ENCODE data around the gene RAB3A.

GRCh38 chr19:18251587-18252369 lies 47.9 kb upstream of the RAB3A start:
- TF ChIP-seq POLR2AphosphoS5 (IDR thresholded peaks at IDR 0.05; ENCODE audit: low read depth, low read length), result no peak
- TF ChIP-seq TAF1 (IDR thresholded peaks at IDR 0.05; ENCODE audit: borderline replicate concordance, insufficient read depth, low read length), result no peak
- TF ChIP-seq, protein P1, sequence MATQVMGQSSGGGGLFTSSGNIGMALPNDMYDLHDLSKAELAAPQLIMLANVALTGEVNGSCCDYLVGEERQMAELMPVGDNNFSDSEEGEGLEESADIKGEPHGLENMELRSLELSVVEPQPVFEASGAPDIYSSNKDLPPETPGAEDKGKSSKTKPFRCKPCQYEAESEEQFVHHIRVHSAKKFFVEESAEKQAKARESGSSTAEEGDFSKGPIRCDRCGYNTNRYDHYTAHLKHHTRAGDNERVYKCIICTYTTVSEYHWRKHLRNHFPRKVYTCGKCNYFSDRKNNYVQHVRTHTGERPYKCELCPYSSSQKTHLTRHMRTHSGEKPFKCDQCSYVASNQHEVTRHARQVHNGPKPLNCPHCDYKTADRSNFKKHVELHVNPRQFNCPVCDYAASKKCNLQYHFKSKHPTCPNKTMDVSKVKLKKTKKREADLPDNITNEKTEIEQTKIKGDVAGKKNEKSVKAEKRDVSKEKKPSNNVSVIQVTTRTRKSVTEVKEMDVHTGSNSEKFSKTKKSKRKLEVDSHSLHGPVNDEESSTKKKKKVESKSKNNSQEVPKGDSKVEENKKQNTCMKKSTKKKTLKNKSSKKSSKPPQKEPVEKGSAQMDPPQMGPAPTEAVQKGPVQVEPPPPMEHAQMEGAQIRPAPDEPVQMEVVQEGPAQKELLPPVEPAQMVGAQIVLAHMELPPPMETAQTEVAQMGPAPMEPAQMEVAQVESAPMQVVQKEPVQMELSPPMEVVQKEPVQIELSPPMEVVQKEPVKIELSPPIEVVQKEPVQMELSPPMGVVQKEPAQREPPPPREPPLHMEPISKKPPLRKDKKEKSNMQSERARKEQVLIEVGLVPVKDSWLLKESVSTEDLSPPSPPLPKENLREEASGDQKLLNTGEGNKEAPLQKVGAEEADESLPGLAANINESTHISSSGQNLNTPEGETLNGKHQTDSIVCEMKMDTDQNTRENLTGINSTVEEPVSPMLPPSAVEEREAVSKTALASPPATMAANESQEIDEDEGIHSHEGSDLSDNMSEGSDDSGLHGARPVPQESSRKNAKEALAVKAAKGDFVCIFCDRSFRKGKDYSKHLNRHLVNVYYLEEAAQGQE (IDR thresholded peaks at IDR 0.05; ENCODE audit: insufficient read depth in 1 of 2, low read depth in 2 of 2, low read length in 2 of 2), result no peak
- no peak for TF ChIP-seq SIN3A (IDR thresholded peaks at IDR 0.05; ENCODE audit: borderline replicate concordance, insufficient read depth, low read length)

Data from PFSK-1 (cell line).